Nephron progenitor cell (in vitro differentiated cells): ENCODE results near the gene INSYN2B.

ENCODE experiments used
- DNase-seq: peaks from one replicate; pipeline ENCODE4 v3.0.0; 2021
- H3K27ac Mint-ChIP-seq: 2 replicates; pipeline ENCODE4 v1.8.0; 2021; ENCODE audit warnings: mild to moderate bottlenecking, moderate library complexity, mixed read lengths
- H3K27me3 Mint-ChIP-seq: 2 replicates; pipeline ENCODE4 v1.8.0; 2021; ENCODE audit warnings: mild to moderate bottlenecking, low read depth, mixed read lengths; ENCODE audit not compliant: poor library complexity
- H3K36me3 Mint-ChIP-seq: 2 replicates; pipeline ENCODE4 v1.8.0; 2021; ENCODE audit warnings: low read depth, mixed read lengths
- H3K4me1 Mint-ChIP-seq: 2 replicates; pipeline ENCODE4 v1.8.0; 2021; ENCODE audit warnings: mixed read lengths
- H3K4me3 Mint-ChIP-seq: 2 replicates; pipeline ENCODE4 v1.8.0; 2021; ENCODE audit warnings: mild to moderate bottlenecking, moderate library complexity, mixed read lengths
- H3K9me3 Mint-ChIP-seq: 2 replicates; pipeline ENCODE4 v1.8.0; 2021; ENCODE audit warnings: mild to moderate bottlenecking, moderate library complexity, mixed read lengths
- TF ChIP-seq, protein P1 (sequence below): fragments of 200-600 bp; sonication (generic); IDR thresholded peaks from 2 replicates; pipeline ENCODE4 v1.5.0; 2021; ENCODE audit warnings: antibody characterized with exemption

The INSYN2B gene

DNA sequence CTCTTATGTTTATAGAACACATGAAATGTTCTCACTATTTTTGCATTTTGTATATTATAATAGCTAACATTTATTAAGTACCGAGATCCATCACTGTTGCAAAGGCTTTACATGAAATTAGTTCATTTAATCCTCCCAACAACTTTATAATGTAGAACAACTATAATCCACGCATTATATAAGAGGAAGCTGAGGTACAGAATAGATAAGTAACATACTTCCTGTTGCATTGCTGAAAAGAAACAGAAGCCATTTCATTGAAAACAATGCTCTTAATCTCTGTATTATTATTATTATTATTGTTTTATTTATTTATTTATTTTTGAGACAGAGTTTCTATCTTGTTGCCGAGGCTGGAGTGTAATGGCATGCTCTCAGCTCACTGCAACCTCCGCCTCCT lies 7.9 kb upstream of the INSYN2B start:
- Mint-ChIP-seq H3K27me3 (peaks cover 11% of the 10 kb centered on the region), H3K9me3 (no peaks in the 10 kb centered on the region), H3K4me3 (no peak overlapping the region), H3K36me3 (no peaks in the 10 kb centered on the region), H3K27ac (no peak overlapping the region), H3K4me1 (peaks cover 5% of the 10 kb centered on the region)
- TF ChIP-seq, protein P1, sequence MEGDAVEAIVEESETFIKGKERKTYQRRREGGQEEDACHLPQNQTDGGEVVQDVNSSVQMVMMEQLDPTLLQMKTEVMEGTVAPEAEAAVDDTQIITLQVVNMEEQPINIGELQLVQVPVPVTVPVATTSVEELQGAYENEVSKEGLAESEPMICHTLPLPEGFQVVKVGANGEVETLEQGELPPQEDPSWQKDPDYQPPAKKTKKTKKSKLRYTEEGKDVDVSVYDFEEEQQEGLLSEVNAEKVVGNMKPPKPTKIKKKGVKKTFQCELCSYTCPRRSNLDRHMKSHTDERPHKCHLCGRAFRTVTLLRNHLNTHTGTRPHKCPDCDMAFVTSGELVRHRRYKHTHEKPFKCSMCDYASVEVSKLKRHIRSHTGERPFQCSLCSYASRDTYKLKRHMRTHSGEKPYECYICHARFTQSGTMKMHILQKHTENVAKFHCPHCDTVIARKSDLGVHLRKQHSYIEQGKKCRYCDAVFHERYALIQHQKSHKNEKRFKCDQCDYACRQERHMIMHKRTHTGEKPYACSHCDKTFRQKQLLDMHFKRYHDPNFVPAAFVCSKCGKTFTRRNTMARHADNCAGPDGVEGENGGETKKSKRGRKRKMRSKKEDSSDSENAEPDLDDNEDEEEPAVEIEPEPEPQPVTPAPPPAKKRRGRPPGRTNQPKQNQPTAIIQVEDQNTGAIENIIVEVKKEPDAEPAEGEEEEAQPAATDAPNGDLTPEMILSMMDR: no peak
- no peak for DNase-seq

GRCh38 chr5:169979871-169980270 lies 424 bp downstream of the INSYN2B start:
- Mint-ChIP-seq H3K27me3 (peaks cover 42% of the 10 kb centered on the region), H3K36me3 (no peaks in the 10 kb centered on the region), H3K9me3 (no peaks in the 10 kb centered on the region), H3K27ac (no peak overlapping the region), H3K4me1 (peaks cover 21% of the 10 kb centered on the region), H3K4me3 (peak overlapping the region; percentile 81)
- no peak for DNase-seq
- TF ChIP-seq, protein P1: no peak

- Mint-ChIP-seq H3K4me1 (peaks cover 25% of the 10 kb centered on the region), H3K4me3 (no peak overlapping the region), H3K27me3 (peaks cover 42% of the 10 kb centered on the region), H3K27ac (no peak overlapping the region), H3K9me3 (no peaks in the 10 kb centered on the region), H3K36me3 (no peaks in the 10 kb centered on the region)
- TF ChIP-seq, protein P1: no peak
- DNase-seq: no peak
Measured at GRCh38 chr5:169978714-169979113, 1.6 kb downstream of the INSYN2B start.

GRCh38 chr5:169974121-169974770 lies 6.0 kb downstream of the INSYN2B start:
- Mint-ChIP-seq H3K4me3 (no peak overlapping the region), H3K36me3 (no peaks in the 10 kb centered on the region), H3K9me3 (no peaks in the 10 kb centered on the region), H3K27me3 (peaks cover 33% of the 10 kb centered on the region), H3K4me1 (peaks cover 22% of the 10 kb centered on the region), H3K27ac (no peak overlapping the region)
- DNase-seq: no peak
- TF ChIP-seq, protein P1: no peak

GRCh38 chr5:169973056-169973455 lies 7.2 kb downstream of the INSYN2B start:
- Mint-ChIP-seq H3K27ac (no peak overlapping the region), H3K36me3 (no peaks in the 10 kb centered on the region), H3K4me1 (peaks cover 12% of the 10 kb centered on the region), H3K27me3 (peaks cover 26% of the 10 kb centered on the region), H3K4me3 (no peak overlapping the region), H3K9me3 (no peaks in the 10 kb centered on the region)
- DNase-seq: no peak
- TF ChIP-seq, protein P1: no peak

DNA sequence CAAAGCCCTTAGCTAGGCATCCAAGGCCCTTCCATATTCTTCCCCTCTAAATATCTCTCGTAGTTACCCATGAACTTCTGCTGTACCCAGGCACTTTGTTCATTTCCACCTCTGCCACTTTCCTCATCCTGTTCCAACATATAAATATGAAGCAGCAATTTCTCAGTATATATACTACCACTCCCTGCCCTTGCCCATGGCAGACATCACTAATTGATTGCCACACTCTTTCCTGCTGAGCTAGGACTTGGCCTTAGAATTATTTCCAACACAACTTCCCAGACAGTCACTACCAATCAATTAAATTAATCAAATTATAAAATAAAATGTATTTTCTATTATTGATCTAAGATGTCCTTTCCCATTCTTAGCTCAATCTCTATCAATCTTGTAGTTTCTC lies 8.5 kb downstream of the INSYN2B start:
- no peak for DNase-seq
- Mint-ChIP-seq H3K4me3 (no peak overlapping the region), H3K36me3 (no peaks in the 10 kb centered on the region), H3K4me1 (peaks cover 17% of the 10 kb centered on the region), H3K27ac (no peak overlapping the region), H3K9me3 (no peaks in the 10 kb centered on the region), H3K27me3 (peaks cover 15% of the 10 kb centered on the region)
- TF ChIP-seq, protein P1: no peak
